HG03342 (cell line): ENCODE data around the gene FEZF2.

Experiments
- ATAC-seq: cut with Tn5 transposase; IDR thresholded peaks from one replicate; pipeline ENCODE4 v1.9.1; 2021; ENCODE audit warnings: mild to moderate bottlenecking, moderate library complexity; ENCODE audit not compliant: unreplicated experiment

The FEZF2 gene

GRCh38 chr3:62373714-62374333, 474 bp upstream of the FEZF2 start:
- ATAC-seq = no peak

DNA sequence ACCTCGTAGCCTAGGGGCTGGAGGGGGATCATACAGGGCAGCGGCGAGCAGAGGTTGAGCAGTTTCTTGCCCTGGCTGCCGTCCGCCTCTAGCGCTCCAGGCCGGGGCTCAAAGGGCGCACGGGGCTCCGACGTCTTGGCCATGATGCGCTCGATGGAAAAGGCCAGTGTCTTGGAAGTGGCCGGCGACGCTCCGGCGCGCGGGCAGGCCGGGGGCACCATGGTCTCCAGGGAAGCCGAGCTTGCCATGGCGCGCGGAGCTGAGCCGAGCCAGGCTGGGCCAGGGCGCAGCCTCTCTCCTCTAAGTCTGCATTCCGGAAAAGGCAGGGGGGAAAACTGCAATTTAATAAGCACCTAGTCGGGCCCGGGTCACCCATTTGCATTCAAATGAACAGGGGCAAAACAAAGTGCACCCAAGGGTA, 719 bp downstream of the FEZF2 start:
- ATAC-seq = no peak

DNA sequence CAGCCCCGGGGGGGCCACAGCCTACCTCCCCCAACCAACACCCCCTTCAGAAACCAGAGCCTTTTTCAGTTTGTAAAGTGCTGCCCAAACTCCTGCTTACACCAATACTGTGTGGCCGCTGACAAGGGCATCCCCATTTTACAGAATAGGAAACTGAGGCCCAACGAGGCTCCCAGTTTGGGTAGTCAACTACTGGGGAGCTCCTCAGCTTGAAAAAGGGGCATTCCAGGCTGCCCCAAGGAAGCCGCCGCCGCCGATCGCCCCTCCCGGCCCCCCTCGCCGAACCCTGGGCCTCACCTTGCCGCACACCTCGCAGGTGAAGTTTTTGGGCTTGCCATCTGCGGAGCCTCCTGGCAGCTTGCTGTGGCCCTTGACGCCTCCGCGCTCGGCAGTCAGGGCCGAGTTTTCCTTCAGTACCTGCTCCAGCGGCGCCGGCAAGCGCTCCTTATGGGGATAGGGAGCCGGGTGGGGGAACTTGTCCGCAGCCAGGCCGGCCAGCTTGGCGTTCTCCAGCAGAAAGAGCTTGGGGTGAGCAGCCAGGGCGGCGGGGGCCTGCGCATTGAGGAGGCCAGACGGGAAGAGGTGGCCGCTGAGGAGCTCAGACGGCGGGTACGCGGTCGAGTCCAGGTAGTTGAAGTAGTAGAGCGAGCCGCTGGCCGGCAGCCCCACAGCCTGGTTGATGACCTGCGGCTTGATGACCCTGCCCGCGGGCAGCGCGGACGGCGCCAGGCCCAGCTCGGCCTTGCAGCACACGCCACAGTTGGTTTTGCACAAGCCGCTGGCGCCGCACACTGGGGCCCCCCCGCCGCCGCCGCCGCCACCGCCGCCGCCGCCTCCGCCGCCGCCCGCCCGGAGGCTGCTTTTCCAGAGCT, 1.4 kb downstream of the FEZF2 start:
- ATAC-seq = no peak

DNA sequence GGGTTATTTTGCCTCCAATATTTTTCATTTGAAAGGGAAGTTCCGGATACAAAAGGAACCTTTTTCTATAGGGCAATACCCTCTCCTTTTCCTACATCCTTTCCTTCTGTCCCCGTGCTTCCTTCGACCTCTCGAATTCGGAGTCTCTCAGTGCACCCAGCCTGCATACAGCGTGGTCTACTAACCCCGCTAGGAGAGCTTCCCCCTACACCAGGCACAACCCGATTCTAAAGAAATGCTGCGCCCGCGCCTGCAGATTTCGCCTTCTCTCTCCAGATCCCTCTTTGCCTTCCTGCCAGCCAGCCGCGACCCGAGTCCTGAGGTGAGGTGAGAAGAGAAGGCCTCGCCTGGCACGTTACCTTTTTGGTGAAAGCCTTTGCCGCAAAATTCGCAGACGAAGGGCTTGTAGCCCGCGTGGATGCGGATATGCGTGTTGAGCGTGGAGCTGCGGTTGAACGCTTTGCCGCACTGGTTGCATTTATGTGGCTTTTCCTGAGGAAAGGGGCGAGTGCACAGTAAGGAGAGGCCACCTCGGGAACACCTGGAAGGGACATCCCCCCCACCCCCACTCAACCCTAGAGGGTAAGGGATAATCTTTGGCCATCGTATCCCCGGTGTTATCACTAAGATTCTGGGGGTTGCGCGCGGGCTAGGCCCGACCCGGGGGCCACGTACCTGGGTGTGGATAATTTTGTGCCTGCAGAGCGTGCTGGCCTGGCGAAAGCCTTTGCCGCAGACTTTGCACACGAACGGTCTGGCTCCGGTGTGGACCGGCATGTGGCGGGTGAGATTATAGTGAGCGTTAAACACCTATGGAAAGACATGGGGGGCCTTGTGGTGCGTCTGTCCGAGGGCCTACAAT, 2.3 kb downstream of the FEZF2 start:
- no peak for ATAC-seq

- ATAC-seq = no peak
Observed at GRCh38 chr3:62370112-62370857, 3.1 kb downstream of the FEZF2 start.

DNA sequence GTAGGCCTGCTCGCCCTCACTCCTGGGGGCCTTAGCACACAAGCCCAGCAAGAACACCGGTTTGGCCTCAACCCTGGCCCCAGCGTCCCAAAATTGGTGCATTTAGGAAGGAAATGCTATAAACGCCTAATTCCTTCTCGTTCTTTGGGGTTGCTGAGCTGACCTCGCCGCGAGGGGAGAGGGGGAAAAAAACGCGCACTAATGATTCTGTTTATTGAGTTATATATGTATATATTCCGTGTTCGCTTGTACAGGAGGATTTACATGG, 3.9 kb downstream of the FEZF2 start:
- no peak for ATAC-seq

- no peak for ATAC-seq
Observed at GRCh38 chr3:62368705-62369475, 4.5 kb downstream of the FEZF2 start.

- no peak for ATAC-seq
Observed at GRCh38 chr3:62368290-62368704, 5.1 kb downstream of the FEZF2 start.

DNA sequence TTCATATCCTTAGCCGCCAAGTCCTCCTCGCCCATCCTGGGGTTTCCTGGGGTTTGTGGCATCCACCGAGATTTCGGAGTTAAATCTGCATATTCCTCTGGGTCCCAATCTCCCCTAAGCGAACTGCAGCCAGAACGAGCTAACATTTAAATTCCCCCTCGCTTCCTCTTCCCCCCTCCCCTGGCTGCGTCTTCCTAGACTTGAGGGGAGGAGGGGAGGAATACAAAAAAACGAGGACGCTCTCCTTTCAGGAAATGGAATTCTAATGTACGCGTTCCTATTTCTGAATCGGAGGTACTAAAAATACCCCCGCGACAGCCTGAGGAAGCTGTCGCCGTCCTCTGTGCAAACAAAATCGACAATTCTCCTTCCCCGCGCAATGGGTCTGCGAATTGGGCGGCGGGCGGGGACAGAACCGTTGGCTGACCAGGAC, 5.6 kb downstream of the FEZF2 start:
- no peak for ATAC-seq

DNA sequence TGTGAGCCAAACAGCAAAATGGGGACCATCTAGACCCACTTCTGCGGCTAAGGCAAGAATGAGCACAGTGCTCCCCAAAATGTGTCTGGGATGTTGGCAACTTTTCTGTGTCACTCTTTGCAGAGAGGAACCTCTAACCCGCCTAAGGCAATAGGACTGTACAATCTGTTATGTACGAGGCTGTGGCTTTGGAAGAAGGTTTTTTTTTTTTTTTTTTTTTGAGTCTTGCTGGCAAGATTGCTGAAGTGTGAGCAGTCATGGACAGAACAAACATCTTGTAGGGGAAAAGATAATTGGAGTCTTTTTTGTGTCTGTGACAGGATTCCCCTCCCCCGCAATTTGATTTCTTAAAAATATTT, 7.2 kb downstream of the FEZF2 start:
- no peak for ATAC-seq

DNA sequence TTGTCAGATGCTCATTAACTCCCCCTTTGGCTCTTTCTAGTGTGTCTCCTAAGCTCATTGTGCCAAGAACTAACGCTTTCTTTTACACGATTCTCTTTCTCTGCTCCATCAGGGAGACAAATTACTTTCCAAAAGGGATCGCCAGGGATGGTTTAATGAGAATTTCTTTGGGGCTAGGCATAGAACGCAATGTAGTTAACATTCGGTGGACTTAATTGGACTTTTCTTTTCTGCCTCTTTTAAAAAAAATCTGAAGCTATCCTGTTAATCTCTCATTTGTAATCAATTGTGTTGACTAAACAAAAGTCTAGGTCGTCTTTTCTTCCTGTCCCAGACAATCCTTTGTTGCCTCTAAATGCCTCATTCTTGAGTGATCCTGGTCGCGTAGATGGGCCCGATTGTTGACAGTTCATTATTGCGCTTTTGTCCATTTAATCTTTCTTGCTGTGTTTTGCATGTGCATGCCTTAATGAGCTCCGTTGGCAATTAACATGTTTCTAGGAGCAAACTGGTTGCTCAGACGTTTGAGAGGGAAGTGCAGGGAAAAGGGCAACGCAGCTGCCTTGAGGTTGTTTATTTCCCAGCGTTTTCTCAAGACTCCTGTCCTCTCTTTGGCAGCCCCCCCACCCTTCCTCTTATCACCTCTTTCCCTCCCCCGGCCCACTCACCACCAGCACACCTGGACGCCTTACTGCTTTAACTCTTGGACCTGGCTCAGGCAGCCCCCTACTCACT, 7.8 kb downstream of the FEZF2 start:
- no peak for ATAC-seq

GRCh38 chr3:62364191-62364590, 9.2 kb downstream of the FEZF2 start:
- ATAC-seq = no peak

GRCh38 chr3:62363275-62363674, 10.1 kb downstream of the FEZF2 start:
- ATAC-seq = no peak

DNA sequence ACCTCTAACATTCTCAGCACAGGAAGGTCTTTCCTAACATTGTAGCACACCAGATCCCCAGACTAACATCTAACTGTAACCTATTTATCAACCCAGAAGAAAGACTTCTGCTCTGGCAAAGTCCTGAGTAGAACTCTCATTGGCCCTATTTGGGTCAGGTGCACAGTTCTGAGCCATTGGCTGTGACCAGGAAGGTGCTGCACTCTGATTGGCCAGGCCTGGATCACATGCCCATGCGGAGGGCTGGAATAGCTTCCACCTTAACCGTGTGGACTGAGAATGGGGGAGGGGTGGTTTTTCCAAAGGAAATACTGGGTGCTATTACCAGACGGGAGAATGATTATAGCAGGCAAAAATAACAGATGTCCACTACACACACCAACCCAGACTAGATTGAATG, 11.5 kb downstream of the FEZF2 start:
- peak; percentile 41 for ATAC-seq

- ATAC-seq = peak; percentile 82
Observed at GRCh38 chr3:62361261-62361660, 12.1 kb downstream of the FEZF2 start.

- no peak for ATAC-seq
Observed at GRCh38 chr3:62359531-62359930, 13.8 kb downstream of the FEZF2 start.

GRCh38 chr3:62356356-62356755, 17.0 kb downstream of the FEZF2 start:
- no peak for ATAC-seq

- no peak for ATAC-seq
Observed at GRCh38 chr3:62355703-62356102, 17.6 kb downstream of the FEZF2 start.

DNA sequence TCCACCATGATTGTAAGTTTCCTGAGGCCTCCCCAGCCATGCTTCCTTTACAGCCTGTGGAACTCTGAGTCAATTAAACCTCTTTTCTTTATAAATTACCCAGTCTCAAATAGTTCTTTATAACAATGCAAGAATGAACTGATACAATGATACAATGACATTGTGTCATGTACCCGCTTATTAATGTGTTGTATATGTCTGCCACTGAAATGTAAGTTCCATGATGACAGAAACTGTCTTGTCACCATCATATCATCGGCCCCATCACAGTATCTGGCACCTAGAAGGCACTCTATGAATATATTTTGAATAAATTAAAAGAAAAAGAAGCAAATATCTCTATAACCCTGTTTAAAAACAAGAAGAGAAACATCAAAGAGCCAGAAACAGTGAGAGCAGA, 29.6 kb downstream of the FEZF2 start:
- no peak for ATAC-seq

GRCh38 chr3:62335196-62335595, 38.2 kb downstream of the FEZF2 start:
- no peak for ATAC-seq
